Renal cortex interstitium (tissue), 11 donors: ENCODE data around the gene RNF220. TPM values are rescaled to one million over a fixed set of nuclear protein-coding genes. Genes with fewer than 3 reads are reported as not detected.

Experiments used
- DNase-seq, 11 donors: peaks; one replicate each; pipeline ENCODE4 v3.0.0-alpha.2; 2013; ENCODE audit warnings: low read depth in 9 of 11, low spot score in 4 of 11; ENCODE audit errors: extremely low read depth in 1 of 11
- polyA plus RNA-seq, 3 donors: library from polyadenylated mRNA; unstranded; fragments of 120-200 nt; gene quantifications; one replicate each; pipeline ENCODE4 v1.2.1, GENCODE V29; 2013; ENCODE audit not compliant: insufficient read length in 3 of 3

Gene RNF220
- polyA plus RNA-seq, 3 donors: 94.1 to 103 (median 102) TPM

GRCh38 chr1:44588551-44589210 is 183.6 kb downstream of the RNF220 start:
- no peak for DNase-seq

- no peak for DNase-seq
Observed at GRCh38 chr1:44590475-44590874, 185.4 kb downstream of the RNF220 start.

GRCh38 chr1:44591381-44591780 is 186.3 kb downstream of the RNF220 start:
- DNase-seq: no peak

DNA sequence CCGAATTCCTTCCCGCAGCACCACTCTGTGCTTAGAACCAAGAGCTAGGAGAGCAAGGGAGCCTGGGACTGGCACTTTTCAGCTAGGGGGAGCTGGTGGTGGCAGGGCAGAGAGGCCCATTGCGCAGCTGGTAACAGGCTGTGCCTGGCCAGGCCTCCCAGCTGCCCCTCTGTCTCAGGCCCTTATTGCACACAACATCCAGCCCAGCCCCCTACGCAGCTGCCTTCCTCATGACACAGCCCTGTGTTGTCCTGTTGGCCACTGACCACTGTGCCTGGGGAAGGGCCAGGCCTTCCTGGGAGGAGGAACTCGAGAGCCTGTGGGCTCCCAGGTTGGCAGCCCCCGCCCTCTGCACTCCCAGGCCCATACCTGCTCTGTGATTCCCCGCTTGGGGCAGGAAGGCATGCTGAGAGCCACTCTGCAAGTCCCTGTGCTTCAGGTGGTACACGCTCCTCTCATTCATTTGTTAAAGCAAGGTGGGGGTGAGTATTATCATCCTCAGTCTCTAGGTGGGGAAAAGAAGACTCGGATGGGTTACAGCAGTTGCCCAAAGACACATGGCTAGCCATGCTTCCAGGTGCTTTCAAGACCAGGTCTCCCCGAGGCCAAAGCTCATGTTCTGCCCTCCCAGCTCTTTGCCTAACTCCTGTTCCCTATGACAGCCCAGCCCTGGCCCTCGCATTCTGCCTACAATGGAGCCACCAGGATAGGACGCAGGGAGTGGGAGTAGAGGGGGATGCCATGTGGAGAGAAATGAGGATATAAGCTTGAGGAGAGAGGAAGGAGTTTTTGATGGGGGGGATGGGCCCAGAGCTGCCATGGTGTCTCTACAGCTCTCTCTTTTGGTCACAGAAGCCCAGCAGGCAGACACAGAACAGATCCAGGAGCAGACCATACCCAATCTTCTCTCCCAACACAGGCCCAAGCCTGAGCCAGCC is 187.4 kb downstream of the RNF220 start:
- DNase-seq: no peak

- DNase-seq: no peak
Observed at GRCh38 chr1:44594353-44594752, 189.3 kb downstream of the RNF220 start.

DNA sequence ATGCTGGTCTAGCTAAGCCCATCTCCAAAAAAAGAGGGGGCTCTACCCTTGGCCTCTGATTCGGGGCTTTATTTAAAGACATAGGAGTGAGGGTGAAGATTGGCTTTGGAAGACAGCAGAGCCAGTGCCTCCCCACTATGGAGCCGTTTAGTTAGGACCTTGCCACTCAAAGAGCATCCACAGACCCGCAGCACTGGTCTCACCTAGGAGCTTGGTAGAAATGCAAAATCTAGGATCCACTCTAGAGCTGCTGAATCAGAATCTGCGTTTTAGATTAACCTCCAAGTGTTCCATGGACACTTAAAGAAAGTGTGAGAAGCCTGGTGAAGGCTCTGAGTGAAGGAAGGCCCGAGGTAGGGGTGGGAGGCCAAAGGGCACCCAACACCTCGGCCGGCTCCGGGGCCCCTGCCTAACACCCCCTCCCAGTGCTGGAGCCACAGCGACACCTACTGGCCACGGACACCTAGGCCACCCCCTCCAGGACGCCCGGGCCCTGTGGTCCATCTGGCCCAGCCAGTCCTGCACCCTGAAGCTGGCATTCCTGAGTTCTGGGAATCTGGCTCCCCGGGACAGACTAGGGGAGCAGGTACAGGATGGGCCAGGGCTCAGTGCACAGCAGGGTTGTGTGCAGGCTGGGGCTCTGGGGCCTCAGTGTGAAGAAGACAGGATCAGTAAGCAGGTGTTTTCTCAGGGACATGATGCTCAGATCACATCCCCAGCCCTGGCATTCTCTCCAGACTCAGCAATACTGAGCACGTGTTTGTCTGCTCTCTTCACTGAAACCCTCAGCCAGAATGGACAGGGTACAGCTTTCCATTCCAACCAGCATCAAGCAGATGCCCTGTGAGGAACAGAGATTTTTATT is 190.0 kb downstream of the RNF220 start:
- DNase-seq: peak in 1 of 11 donors; percentile 55

- no peak for DNase-seq
Observed at GRCh38 chr1:44596511-44596910, 191.5 kb downstream of the RNF220 start.

DNA sequence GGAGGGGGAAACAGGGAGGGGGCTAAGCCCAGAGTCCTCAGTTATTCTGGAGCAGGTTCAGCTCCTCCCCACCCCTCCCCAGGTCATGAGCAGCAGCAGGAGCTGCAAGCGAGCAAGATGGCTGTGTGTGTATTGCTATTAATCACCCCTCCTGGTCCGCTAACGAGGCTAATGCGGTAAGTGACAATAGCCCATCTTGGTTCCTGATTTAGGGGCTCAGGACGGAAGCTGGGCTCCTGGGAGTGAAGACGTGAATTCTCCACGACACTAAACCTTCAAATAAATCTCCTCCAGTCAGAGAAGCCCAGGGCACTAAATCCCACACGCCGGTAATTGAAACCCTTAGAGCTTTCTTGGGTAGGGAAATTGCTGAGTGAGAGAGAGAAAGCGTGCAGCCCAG is 193.1 kb downstream of the RNF220 start:
- no peak for DNase-seq

GRCh38 chr1:44602634-44603628 is 197.9 kb downstream of the RNF220 start:
- no peak for DNase-seq

DNA sequence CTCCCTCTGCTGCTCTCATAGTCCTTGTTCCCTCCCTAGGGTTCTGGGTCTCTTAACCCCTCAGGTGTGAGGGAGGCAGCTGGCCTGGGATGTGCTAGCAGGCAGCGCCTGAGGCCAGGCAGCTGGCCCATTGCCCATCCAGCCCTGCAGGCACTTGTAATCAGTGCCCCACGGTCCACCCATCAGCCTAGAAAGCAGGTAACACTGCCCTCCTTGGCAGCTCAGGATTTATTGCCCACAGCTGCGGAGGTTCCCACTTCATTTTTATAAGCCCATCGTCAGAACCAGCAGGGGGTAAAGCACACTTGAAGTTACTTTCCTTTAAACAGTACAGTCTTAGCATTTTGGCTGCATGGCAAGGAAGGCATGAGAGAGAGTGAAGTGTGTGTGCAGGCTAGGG is 198.7 kb downstream of the RNF220 start:
- no peak for DNase-seq

DNA sequence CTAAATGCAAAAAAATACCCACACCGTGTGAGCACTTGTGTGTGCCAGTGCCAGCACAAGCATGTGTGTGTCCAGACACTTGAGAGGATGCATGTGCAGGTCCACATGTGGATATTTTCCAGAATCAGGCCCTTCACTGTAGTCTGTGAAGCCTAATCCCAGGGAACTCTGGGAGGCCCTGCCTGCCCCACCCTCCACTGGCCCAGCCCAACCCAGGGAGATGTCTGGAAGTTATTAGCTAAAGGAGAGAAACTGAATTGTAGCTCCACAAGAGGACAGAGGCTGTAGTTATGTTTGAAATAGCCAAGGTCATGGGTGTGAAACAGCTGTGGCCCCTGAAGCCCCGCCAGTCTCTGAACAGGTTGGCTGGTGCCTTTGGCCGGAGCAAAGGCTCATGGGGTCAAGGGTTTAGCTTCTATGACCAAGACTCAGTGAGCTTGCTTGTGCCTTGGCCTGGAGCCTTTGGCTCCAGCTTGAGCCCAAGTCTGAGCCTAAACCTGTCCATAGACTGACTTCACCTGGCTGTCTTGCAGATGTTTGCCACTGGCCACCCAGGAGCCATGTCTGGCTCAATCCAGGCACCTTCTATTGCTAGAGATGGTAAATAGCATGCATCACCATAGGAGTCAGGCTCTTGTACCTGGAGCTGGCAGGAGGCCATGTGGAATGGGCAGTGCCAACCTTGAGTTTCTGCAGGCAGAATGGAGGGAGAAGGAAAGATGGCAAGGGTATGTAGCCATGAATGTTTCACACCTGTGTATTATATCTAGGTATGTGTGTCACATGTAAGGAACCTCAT is 199.3 kb downstream of the RNF220 start:
- DNase-seq: no peak

DNA sequence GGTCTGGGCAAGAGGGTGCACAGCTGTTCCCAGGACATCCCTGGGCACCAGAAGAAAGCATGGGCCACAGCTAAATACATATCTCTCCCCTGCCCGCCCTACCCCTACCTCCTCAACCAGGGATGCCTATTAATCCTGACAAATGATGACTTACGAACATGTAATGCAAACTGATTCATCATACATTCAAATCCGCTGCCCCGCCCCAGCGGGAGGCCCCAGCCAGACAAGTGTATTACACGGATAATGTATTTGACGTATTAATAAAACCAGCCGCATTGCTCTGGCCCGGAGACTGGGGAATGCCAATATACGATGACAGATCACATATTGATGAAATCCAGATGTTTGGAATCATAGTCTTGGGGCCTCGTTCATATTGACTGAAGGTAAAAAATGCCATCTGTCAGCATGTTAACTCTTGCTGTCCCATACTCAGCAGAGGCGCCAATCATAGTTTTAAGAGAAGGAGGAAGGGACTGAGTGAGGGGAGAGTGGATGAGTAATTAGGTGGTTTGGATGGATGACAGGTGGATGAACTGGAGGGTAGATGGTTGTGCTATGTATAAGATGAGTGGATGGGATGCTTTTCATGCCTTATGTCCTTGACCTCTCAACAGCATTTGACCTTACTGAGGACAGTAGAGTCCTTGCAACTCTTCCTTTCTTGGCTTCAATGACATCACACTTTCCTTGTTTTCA is 201.0 kb downstream of the RNF220 start:
- no peak for DNase-seq

DNA sequence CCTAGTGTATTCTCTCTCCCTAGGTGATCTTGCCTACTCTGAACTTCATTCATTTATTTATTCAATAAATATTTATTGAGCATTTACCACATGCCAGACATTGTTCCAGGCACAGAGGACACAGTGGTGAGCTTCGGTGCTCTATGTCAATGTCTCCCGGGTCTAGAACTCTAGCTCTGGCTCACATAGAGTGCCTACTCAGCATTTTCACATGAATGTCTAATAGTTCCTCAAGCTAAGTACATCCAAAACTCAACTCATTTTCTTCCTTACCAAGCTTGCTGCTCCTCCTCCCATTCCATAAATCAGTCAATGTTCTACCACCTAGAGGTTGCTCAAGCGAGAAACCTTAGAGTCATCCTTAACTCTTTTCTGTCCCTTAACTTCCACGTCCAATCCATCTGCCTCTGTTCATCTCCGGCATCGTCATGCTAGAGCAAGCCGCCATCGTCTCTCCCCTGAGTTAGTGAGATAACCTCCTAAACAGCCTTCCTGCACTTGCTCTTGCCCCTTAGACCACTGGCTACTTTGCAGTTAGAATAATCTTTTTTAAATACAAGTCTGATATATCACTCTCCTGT is 201.7 kb downstream of the RNF220 start:
- DNase-seq: no peak

GRCh38 chr1:44608141-44608540 is 203.1 kb downstream of the RNF220 start:
- DNase-seq: no peak

- peak in 2 of 11 donors; percentile 56 to 57 for DNase-seq
Observed at GRCh38 chr1:44609412-44609767, 204.3 kb downstream of the RNF220 start.

DNA sequence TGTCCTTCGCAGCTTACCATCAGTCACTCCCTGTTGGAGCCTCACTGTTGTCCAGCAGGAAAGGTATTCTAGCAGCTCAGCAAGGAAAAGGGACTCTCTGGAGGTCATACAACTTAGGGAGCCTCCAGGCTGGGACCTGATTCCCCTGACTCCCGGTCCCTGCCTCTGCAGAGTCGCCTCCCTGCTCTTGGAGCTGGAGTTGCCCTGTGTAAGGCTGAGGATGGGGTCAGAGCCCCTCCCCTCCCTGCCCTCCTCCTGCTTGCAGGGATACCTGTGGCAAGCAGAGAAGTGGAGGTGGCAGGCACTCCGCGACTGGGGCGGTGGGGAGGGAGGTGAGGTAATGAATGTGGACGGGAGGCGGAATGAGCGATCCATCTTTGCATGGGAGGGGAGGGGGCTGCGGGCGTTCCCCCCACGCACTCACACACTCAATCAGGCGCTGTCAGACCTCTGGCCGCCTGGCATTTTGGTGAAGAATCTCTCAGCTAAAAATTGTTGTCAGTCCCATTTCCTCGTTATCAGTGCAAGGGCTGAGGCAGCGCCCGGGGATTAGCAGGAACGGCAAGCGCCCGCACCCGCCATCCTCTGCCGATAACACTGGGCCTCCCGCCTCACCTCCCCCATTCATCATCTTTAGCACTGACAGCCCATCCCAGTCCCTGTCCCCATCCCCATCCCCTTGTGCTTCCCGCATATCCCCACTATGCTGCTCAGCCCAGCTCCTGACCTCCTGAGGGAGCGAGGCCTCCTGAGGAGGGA is 204.9 kb downstream of the RNF220 start:
- no peak for DNase-seq
